GM12878 (cell line): ENCODE results near the gene FAM181B. TPM values are rescaled to one million over a fixed set of nuclear protein-coding genes. Genes with fewer than 3 reads are reported as not detected.

Experiments
- ATAC-seq: fragments of 200-7000 bp; cut with Tn5 transposase; 3 replicates; pipeline ENCODE4 v1.9.1; 2020; ENCODE audit warnings: mild to moderate bottlenecking, moderate library complexity
- BruUV-seq: library from RNA; stranded (reverse); fragments of 400-500 nt; replicated peaks from 2 replicates; lab custom pipeline; 2021; lab: Mats Ljungman, UMichigan
- CTCF ChIA-PET: fragments of 300-600 bp; sonication (Branson Sonifier 250); formaldehyde crosslinking; extraction: SDS; loops from one replicate; lab custom pipeline; 2021; ENCODE audit warnings: inconsistent platforms; lab: Yijun Ruan, JAX
- POLR2A ChIA-PET: fragments of 350-600 bp; formaldehyde crosslinking; extraction: SDS; loops from one replicate; lab custom pipeline; 2021; ENCODE audit warnings: inconsistent platforms; lab: Charles Lee
- RAD21 ChIA-PET: fragments of 300-600 bp; sonication (Branson Sonifier 250); formaldehyde crosslinking; loops from one replicate; lab custom pipeline; 2023; ENCODE audit warnings: antibody characterized with exemption; ENCODE audit not compliant: unreplicated experiment; lab: Charles Lee
- SMC1A ChIA-PET: fragments of 300-600 bp; sonication (Branson Sonifier 250); formaldehyde crosslinking; loops from one replicate; lab custom pipeline; 2023; ENCODE audit not compliant: unreplicated experiment, uncharacterized antibody; lab: Charles Lee
- DNase-seq: peaks from one replicate; pipeline ENCODE4 v3.0.0-alpha.2; 2011; ENCODE audit warnings: low read depth, low spot score
- FAIRE-seq: peaks from 3 replicates; lab custom pipeline; 2011; peaks lifted over from hg19 to GRCh38; lab: Jason Lieb, UNC
- H2AFZ ChIP-seq: 2 replicates; pipeline ENCODE4 v1.6.0; 2011; ENCODE audit warnings: low read depth, low read length, control low read depth; ENCODE audit not compliant: control insufficient read depth
- H3K27ac ChIP-seq: 2 replicates; pipeline ENCODE4 v1.5.1; 2011; ENCODE audit warnings: control low read depth; ENCODE audit not compliant: control insufficient read depth, insufficient read depth
- H3K27me3 ChIP-seq, 2 experiments: replicated peaks in 1 of 2; 2 replicates each; pipeline versions ENCODE4 v1.6.0 to v1.6.1; 2011; ENCODE audit warnings: low read length in 1 of 2; ENCODE audit not compliant: control insufficient read depth in 2 of 2, insufficient read depth in 2 of 2
- H3K36me3 ChIP-seq, 2 experiments: 2 replicates each; pipeline ENCODE4 v1.5.1; 2011; ENCODE audit warnings: low read length in 1 of 2; ENCODE audit not compliant: control insufficient read depth in 2 of 2, insufficient read depth in 2 of 2
- H3K4me1 ChIP-seq: 2 replicates; pipeline ENCODE4 v1.6.1; 2011; ENCODE audit warnings: mild to moderate bottlenecking, low read length, moderate library complexity, mixed read lengths; ENCODE audit not compliant: control insufficient read depth, insufficient read depth
- H3K4me2 ChIP-seq: 2 replicates; pipeline ENCODE4 v1.6.0; 2011; ENCODE audit warnings: control low read depth; ENCODE audit not compliant: control insufficient read depth, insufficient read depth
- H3K4me3 ChIP-seq: fragments of 200-600 bp; sonication (generic); 2 replicates; pipeline ENCODE4 v1.5.1; 2016
- H3K79me2 ChIP-seq: 2 replicates; pipeline ENCODE4 v1.6.0; 2011; ENCODE audit warnings: low read length; ENCODE audit not compliant: control insufficient read depth, insufficient read depth
- H3K9ac ChIP-seq: 2 replicates; pipeline ENCODE4 v1.8.0; 2011; ENCODE audit warnings: low read length, control low read depth, mixed read lengths; ENCODE audit not compliant: control insufficient read depth, insufficient read depth
- H3K9me3 ChIP-seq: replicated peaks from 3 replicates; pipeline ENCODE4 v1.5.1; 2011; ENCODE audit warnings: mild to moderate bottlenecking, low read length; ENCODE audit not compliant: control insufficient read depth, insufficient read depth
- H4K20me1 ChIP-seq: 2 replicates; pipeline ENCODE4 v1.6.0; 2011; ENCODE audit not compliant: control insufficient read depth, insufficient read depth
- BHLHE40 ChIP-seq, 2 experiments: fragments of 450-650 bp in 1 of 2; IDR thresholded peaks; 2 replicates each; pipeline ENCODE4 v1.6.1; 2011 to 2017; ENCODE audit warnings: low read depth in 2 of 2, borderline replicate concordance in 1 of 2, improper control_type of control experiment in 1 of 2, low read length in 1 of 2, mild to moderate bottlenecking in 1 of 2
- CEBPB ChIP-seq, 2 experiments: fragments of 150-350 bp in 1 of 2; IDR thresholded peaks; 2 replicates each; pipeline ENCODE4 v1.6.1; 2012 to 2014; ENCODE audit warnings: low read depth in 2 of 2, low read length in 2 of 2, borderline replicate concordance in 1 of 2, inconsistent platforms in 1 of 2
- EZH2 ChIP-seq: IDR thresholded peaks from 2 replicates; pipeline ENCODE4 v1.6.1; 2012; ENCODE audit warnings: low read depth, mild to moderate bottlenecking, control low read depth, inconsistent platforms, low read length, borderline replicate concordance; ENCODE audit not compliant: control insufficient read depth
- HCFC1 ChIP-seq: fragments of 150-350 bp; IDR thresholded peaks from 2 replicates; pipeline ENCODE4 v1.6.1; 2014; ENCODE audit warnings: low read length
- HSF1 ChIP-seq: fragments of 150-350 bp; IDR thresholded peaks from 2 replicates; pipeline ENCODE4 v1.6.1; 2014; ENCODE audit warnings: mild to moderate bottlenecking, low read depth, low read length
- KAT2A ChIP-seq: conservative IDR thresholded peaks from 2 replicates; pipeline ENCODE4 v1.6.1; 2011; ENCODE audit warnings: low read depth, low read length; ENCODE audit not compliant: control insufficient read depth
- MEF2B ChIP-seq: fragments of 450-650 bp; IDR thresholded peaks from 2 replicates; pipeline ENCODE4 v1.6.1; 2018; ENCODE audit warnings: mild to moderate bottlenecking, moderate library complexity; ENCODE audit not compliant: partially characterized antibody, poor library complexity, severe bottlenecking
- PAX5 ChIP-seq: IDR thresholded peaks from 2 replicates; pipeline ENCODE4 v1.6.1; 2011; ENCODE audit warnings: low read depth, low read length, borderline replicate concordance
- STAT1 ChIP-seq: fragments of 450-650 bp; conservative IDR thresholded peaks from 2 replicates; pipeline ENCODE4 v1.6.1; 2014; ENCODE audit warnings: antibody characterized with exemption, mild to moderate bottlenecking
- TCF12 ChIP-seq: IDR thresholded peaks from 2 replicates; pipeline ENCODE4 v1.6.1; 2011; ENCODE audit warnings: low read depth, mild to moderate bottlenecking, low read length
- ZSCAN29 ChIP-seq: fragments of 450-650 bp; IDR thresholded peaks from 2 replicates; pipeline ENCODE4 v1.6.1; 2017; ENCODE audit warnings: mild to moderate bottlenecking, moderate library complexity
- WGBS: methylation state at CpG from one replicate; pipeline ENCODE4 v1.1.6; 2016; ENCODE audit warnings: low lambda C conversion rate; ENCODE audit not compliant: insufficient replicate concordance, insufficient coverage; ENCODE audit errors: missing lambda C conversion rate; 5-methylcytosine and 5-hydroxymethylcytosine counted together
- in situ Hi-C: fragments of 300-500 bp; cut with MboI; formaldehyde crosslinking; loops from 9 replicates; pipeline ENCODE4 v1.14.3; 2018; ENCODE audit warnings: mixed read lengths
- intact Hi-C: fragments of 100-400 bp; cut with micrococcal nuclease; formaldehyde crosslinking; loops from one replicate; pipeline ENCODE4 v1.14.2; 2022; ENCODE audit not compliant: unreplicated experiment
- polyA plus RNA-seq, 11 experiments: library from polyadenylated mRNA; depleted of rRNA in 4 of 11; unstranded in 6 of 11; stranded (reverse) in 5 of 11; fragments of >200 nt; fragmentation: Nextera tagmentation in 4 of 11; fragmentation: Illumina TruSeq in 1 of 11; extraction: Ambion mirVana in 4 of 11; extraction: Trizol in 1 of 11; gene quantifications; 1 replicate in 1 of 11; 2 replicates in 10 of 11; pipeline versions ENCODE4 v1.2.1 to v1.2.3, GENCODE V29; 2011 to 2016; ENCODE audit warnings: inconsistent platforms in 2 of 11, missing spikeins in 2 of 11, low read depth in 1 of 11
- total RNA-seq, 4 experiments: library from RNA; depleted of rRNA in 3 of 4; stranded (reverse); fragments of >200 nt in 3 of 4; fragmentation: Illumina TruSeq in 1 of 4; extraction: Trizol in 1 of 4; gene quantifications; 2 replicates each; pipeline versions ENCODE4 v1.2.1 to v1.2.3, GENCODE V29; 2013 to 2021

The FAM181B gene
- total and polyA plus RNA-seq, 10 of the 15 experiments (the other 5 are each of a cell fraction or from before 2014, with no cell fraction given): not detected

DNA sequence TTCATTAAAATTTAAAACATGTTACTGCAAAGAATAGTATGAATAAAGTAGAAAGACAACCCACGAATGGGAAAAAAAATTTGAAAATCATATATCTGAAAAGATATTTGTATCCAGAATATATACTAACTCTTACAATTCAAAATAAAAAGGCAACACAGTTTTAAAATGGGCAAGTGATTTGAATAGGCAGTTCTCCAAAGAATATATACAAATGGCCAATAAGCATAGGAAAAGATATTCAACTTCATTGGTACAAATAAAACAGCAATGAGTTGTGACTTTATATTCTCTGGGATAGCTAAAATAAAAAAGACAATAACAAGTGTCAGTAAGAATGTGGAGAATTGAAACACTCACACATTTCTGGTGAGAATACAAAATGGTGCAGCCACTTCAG is 41.6 kb upstream of the FAM181B start:
- POLR2A ChIA-PET: no interaction called here

More for the DNA sequence above, 41.6 kb upstream of the FAM181B start:
- Histone ChIP-seq H3K27ac (no peak overlapping the region), H2AFZ (no peak overlapping the region)
- 0% methylated on average over 1 of the region's 1 CpG for WGBS
- ATAC-seq: no peak
- no peak for TF ChIP-seq STAT1
- TF ChIP-seq PAX5: no peak
- no peak for TF ChIP-seq TCF12
- no peak for TF ChIP-seq KAT2A
- no peak for TF ChIP-seq MEF2B
- TF ChIP-seq CEBPB (IDR thresholded peaks at IDR 0.05; ENCODE audit: borderline replicate concordance in 1 of 2, low read depth in 2 of 2, low read length in 2 of 2): no peak
- TF ChIP-seq EZH2: no peak
- no peak for TF ChIP-seq ZSCAN29
- no peak for TF ChIP-seq BHLHE40 (IDR thresholded peaks at IDR 0.05; ENCODE audit: borderline replicate concordance in 1 of 2, low read depth in 2 of 2, low read length in 1 of 2)
- no peak for TF ChIP-seq HCFC1
- no peak for TF ChIP-seq HSF1
- TF ChIP-seq, all 136 proteins: peak for 0
- Histone ChIP-seq H3K4me2 (no peak overlapping the region), H3K27me3 (no peaks in the 10 kb centered on the region), H3K9ac (no peak overlapping the region), H3K9me3 (no peaks in the 10 kb centered on the region), H3K36me3 (no peaks in the 10 kb centered on the region), H4K20me1 (no peaks in the 10 kb centered on the region), H3K79me2 (no peaks in the 10 kb centered on the region), H3K4me3 (no peak overlapping the region), H3K4me1 (no peaks in the 10 kb centered on the region)
- in situ Hi-C loops: no loop called here
- RAD21 ChIA-PET: interaction anchor here (1.1 to 1.7 kb wide), 7 partner anchors 16 to 1040 kb away, joined by 3 to 6 read pairs (median 4); no protein-coding TSS in a partner anchor
- CTCF ChIA-PET: interaction anchor here (1.0 to 3.5 kb wide), 31 partner anchors 8 to 1044 kb away, joined by 3 to 24 read pairs (median 6); no protein-coding TSS in a partner anchor
- BruUV-seq: no TSS peak
- SMC1A ChIA-PET: interaction anchor here (0.6 to 2.0 kb wide), 7 partner anchors 56 to 811 kb away, joined by 3 to 8 read pairs (median 3); partner anchors contain the start of gene DDIAS
- intact Hi-C loops: loop anchor here (1.0 to 2.0 kb wide), 2 partner anchors 89 to 1046 kb away; no protein-coding TSS in a partner anchor
- DNase-seq (no peak), FAIRE-seq (no peak)
